Mucosa of rectum (tissue), 2 donors: ENCODE data around the gene PLG.

ENCODE experiments used
- H3K27ac ChIP-seq, 2 donors: one replicate each; pipeline ENCODE4 v1.7.0; 2013; ENCODE audit warnings: inconsistent platforms in 2 of 2, low read depth in 2 of 2, low read length in 2 of 2
- H3K27me3 ChIP-seq, 2 donors: one replicate each; pipeline ENCODE4 v1.7.0; 2013; ENCODE audit warnings: low read length in 2 of 2; ENCODE audit not compliant: control insufficient read depth in 2 of 2, insufficient read depth in 2 of 2
- H3K36me3 ChIP-seq, 2 donors: one replicate each; pipeline ENCODE4 v1.7.0; 2013; ENCODE audit warnings: low read length in 2 of 2; ENCODE audit not compliant: control insufficient read depth in 2 of 2, insufficient read depth in 2 of 2
- H3K4me1 ChIP-seq, 2 donors: one replicate each; pipeline ENCODE4 v1.7.0; 2013; ENCODE audit warnings: low read length in 2 of 2, mild to moderate bottlenecking in 1 of 2; ENCODE audit not compliant: control insufficient read depth in 2 of 2, insufficient read depth in 2 of 2
- H3K4me3 ChIP-seq, 2 donors: one replicate each; pipeline ENCODE4 v1.7.0; 2013; ENCODE audit warnings: low read length in 2 of 2
- H3K9ac ChIP-seq, 2 donors: one replicate each; pipeline ENCODE4 v1.7.0; 2013; ENCODE audit warnings: low read length in 2 of 2, low read depth in 1 of 2, mild to moderate bottlenecking in 1 of 2
- H3K9me3 ChIP-seq, 2 donors: one replicate each; pipeline ENCODE4 v1.7.0; 2013; ENCODE audit warnings: low read length in 2 of 2; ENCODE audit not compliant: control insufficient read depth in 2 of 2
- donor health status: healthy.
- donor health status: Normal muscosa, but diverticular disease.

PLG gene

DNA sequence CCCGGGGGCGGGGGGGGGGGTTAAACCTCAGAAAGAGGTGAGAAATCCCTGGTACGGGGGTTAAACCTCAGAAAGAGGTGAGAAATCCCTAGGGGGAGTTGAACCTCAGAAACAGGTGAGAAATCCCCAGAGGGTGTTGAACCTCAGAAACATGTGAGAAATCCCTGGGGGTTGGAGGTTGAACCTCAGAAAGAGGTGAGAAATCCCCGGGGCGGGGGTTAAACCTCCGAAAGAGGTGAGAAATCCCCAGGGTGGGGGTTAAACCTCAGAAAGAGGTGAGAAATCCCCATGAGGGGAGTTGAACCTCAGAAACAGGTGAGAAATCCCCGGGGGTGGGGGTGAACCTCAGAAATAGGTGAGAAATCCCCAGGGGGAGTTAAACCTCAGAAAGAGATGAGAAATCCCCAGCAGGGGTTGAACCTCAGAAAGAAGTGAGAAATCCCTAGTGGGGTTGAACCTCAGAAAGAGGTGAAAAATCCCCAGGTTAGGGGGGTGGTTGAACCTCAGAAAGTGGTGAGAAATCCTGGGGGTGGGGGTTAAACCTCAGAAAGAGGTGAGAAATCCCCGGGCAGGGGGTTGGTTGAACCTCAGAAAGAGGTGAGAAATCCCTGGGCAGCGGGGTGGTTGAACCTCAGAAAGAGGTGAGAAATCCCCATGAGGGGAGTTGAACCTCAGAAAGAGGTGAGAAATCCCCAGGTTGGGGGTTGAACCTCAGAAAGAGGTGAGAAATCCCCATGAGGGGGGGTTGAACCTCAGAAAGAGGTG lies 87.4 kb downstream of the PLG start:
- Histone ChIP-seq H3K27ac (no peak overlapping the region), H3K9ac (no peak overlapping the region)

DNA sequence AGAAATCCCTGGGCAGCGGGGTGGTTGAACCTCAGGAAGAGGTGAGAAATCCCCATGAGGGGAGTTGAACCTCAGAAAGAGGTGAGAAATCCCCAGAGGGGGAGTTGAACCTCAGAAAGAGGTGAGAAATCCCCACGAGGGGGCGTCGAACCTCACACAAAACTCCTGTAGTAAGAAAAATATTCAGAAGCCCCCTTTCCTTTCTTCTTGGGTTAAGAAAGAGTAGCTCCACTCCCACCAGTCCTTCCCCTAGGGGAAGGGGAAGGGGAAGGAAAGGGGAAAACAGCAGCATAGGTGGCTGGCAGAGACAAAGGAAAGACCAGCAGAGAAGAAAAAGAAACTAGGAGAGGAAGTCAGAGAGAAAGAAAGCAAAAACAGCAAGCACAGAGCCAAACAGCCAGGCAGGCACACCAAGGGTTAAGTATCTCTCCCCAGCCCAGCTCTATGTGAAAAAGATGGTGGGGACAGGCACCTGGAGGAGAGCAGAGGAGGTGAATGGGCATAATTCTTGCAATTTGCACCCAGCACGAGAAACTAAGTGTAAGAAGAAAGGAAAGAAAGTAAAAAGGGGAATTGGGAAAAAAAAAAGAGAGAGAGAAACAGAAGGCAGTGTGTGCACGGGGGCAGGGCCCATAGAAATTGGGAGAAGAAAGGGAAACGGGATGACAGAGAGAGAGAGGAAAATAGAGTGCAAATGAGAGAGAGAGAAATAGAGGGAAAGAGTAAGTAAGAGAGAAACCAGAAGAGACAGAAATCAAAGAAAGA lies 88.2 kb downstream of the PLG start:
- Histone ChIP-seq H3K9me3 (no peaks in the 10 kb centered on the region), H3K36me3 (no peaks in the 10 kb centered on the region), H3K4me3 (no peak overlapping the region), H3K27me3 (no peaks in the 10 kb centered on the region), H3K4me1 (no peaks in the 10 kb centered on the region), H3K9ac (no peak overlapping the region), H3K27ac (no peak overlapping the region)

More for the DNA sequence above, 87.4 kb downstream of the PLG start:
- H3K4me1 ChIP-seq, result no peaks in the 10 kb centered on the region
- no peaks in the 10 kb centered on the region for H3K36me3 ChIP-seq
- no peaks in the 10 kb centered on the region for H3K27me3 ChIP-seq
- H3K4me3 ChIP-seq, result no peak overlapping the region
- no peaks in the 10 kb centered on the region for H3K9me3 ChIP-seq

DNA sequence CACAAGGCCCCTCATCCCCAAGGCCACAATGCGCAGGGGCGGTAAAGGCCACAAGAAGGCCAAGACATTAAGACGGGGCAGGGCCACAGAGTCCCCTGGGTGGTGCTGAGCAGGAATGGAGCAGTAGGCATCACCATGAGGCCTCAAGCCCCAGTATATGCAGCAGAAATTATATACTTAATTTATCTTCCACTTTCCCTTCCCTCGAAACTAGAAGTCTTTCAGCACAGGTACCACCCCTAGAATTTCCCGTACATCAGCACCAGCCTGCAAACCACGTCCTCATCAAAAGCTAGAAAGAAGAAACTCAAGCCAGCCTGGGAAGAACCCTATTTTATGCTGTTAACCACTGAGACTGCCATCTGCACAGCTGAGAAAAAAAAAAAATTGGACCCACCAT lies 89.4 kb downstream of the PLG start:
- no peak overlapping the region for H3K27ac ChIP-seq
- no peaks in the 10 kb centered on the region for H3K27me3 ChIP-seq
- H3K4me1 ChIP-seq, result no peaks in the 10 kb centered on the region
- no peak overlapping the region for H3K9ac ChIP-seq
- no peak overlapping the region for H3K4me3 ChIP-seq
- no peaks in the 10 kb centered on the region for H3K36me3 ChIP-seq
- no peaks in the 10 kb centered on the region for H3K9me3 ChIP-seq

DNA sequence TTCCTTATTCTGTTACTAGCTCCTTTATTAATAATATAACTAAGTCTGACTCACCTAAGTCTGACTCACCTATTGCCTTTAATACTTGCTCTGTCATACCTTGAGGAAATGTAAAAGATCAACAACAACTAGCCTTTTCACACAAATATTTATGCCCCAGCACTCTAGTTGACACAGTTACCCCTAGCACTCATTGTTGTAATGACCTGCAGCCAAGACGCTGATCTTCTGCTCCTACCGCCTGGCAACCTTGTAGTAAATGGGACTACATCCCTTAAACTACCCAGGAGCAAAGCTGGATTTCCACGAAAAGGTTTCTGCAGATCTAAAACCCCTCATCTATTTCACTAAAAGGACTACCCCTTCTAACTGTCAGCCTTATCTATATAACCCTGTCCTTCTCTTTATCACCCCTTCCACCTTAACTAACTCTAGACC lies 90.0 kb downstream of the PLG start:
- H3K4me1 ChIP-seq, result no peaks in the 10 kb centered on the region
- H3K9me3 ChIP-seq, result no peaks in the 10 kb centered on the region
- no peak overlapping the region for H3K27ac ChIP-seq
- H3K4me3 ChIP-seq, result no peak overlapping the region
- H3K36me3 ChIP-seq, result no peaks in the 10 kb centered on the region
- no peak overlapping the region for H3K9ac ChIP-seq
- H3K27me3 ChIP-seq, result no peaks in the 10 kb centered on the region

DNA sequence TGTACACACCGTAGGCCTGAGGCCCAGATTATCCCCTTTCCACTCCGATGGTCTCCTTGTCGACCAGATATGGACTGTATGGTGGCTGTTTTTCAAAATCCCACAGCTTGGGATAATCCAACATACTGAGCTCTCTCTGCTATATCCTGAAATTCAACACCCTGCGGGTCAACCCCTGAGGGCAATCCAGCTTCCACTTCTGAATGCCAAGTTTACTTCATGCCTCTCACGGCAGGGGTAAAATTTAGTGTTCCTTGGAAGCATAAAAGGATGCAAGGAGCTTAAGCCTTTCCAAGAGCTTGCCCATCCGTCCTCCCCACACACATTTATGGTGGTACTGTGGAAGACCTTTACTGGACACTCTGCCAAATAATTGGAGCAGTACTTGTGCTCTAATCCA lies 90.7 kb downstream of the PLG start:
- H3K36me3 ChIP-seq, result no peaks in the 10 kb centered on the region
- H3K9ac ChIP-seq, result no peak overlapping the region
- H3K4me3 ChIP-seq, result no peak overlapping the region
- H3K27ac ChIP-seq, result no peak overlapping the region
- no peaks in the 10 kb centered on the region for H3K4me1 ChIP-seq
- H3K9me3 ChIP-seq, result no peaks in the 10 kb centered on the region
- H3K27me3 ChIP-seq, result no peaks in the 10 kb centered on the region

DNA sequence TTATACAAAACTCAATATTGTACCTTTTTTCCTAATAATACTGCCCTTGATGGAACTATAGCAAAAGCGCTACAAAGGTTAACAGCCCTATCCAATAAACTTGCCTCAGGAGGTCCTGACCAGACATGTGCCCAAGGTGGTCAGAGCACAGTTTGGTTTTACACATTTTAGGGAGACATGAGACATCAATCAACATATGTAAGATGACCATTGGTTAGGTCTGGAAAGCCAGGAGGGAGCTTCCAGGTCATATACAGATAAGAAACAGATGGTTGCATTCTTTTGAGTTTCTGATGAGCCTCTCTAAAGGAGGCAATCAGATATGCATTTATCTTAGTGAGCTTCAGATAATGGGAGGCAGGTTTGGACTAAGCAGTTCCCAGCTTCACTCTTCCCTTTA lies 91.6 kb downstream of the PLG start:
- H3K27me3 ChIP-seq, result no peaks in the 10 kb centered on the region
- no peak overlapping the region for H3K27ac ChIP-seq
- H3K9ac ChIP-seq, result no peak overlapping the region
- no peaks in the 10 kb centered on the region for H3K4me1 ChIP-seq
- no peak overlapping the region for H3K4me3 ChIP-seq
- no peaks in the 10 kb centered on the region for H3K36me3 ChIP-seq
- no peaks in the 10 kb centered on the region for H3K9me3 ChIP-seq

DNA sequence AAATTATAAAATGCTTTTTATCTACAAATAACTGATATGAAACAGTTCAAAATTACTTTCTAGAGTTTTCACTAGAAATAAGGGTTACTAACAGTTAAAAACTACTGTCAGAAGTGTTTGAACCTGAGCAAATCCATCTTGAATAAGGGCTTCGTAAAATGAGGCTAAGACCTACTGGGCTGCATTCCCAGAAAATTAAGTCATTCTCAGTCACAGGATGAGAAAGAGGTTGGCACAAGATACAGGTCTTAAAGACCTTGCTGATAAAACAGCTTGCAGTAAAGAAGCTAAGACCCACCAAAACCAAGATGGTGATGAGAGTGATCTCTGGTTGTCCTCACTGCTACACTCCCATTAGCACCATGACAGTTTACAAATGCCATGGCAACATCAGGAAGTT lies 93.7 kb downstream of the PLG start:
- no peaks in the 10 kb centered on the region for H3K27me3 ChIP-seq
- H3K4me1 ChIP-seq, result no peaks in the 10 kb centered on the region
- H3K4me3 ChIP-seq, result no peak overlapping the region
- H3K27ac ChIP-seq, result no peak overlapping the region
- H3K9me3 ChIP-seq, result no peaks in the 10 kb centered on the region
- no peak overlapping the region for H3K9ac ChIP-seq
- no peaks in the 10 kb centered on the region for H3K36me3 ChIP-seq

DNA sequence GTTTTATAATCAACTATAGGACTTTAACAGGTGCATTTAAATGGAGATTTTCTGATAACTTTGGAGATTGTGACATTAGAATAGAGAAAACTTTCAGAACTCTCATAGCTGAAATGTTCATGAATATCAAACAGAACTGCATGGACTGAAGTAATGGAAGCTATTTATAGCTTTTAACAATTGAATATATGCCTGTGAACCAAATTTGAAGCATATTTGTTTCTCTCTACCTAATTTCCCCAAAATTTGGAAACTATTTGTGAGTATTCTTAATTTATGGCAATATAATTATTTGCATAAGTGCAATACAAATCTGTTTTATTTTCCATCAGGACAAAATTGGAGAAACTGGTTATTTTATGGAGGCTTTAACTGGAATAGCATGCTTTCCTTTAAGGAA lies 96.6 kb downstream of the PLG start:
- Histone ChIP-seq H3K4me1 (no peaks in the 10 kb centered on the region), H3K27ac (no peak overlapping the region), H3K27me3 (no peaks in the 10 kb centered on the region), H3K36me3 (no peaks in the 10 kb centered on the region), H3K9ac (no peak overlapping the region), H3K9me3 (no peaks in the 10 kb centered on the region), H3K4me3 (no peak overlapping the region)

DNA sequence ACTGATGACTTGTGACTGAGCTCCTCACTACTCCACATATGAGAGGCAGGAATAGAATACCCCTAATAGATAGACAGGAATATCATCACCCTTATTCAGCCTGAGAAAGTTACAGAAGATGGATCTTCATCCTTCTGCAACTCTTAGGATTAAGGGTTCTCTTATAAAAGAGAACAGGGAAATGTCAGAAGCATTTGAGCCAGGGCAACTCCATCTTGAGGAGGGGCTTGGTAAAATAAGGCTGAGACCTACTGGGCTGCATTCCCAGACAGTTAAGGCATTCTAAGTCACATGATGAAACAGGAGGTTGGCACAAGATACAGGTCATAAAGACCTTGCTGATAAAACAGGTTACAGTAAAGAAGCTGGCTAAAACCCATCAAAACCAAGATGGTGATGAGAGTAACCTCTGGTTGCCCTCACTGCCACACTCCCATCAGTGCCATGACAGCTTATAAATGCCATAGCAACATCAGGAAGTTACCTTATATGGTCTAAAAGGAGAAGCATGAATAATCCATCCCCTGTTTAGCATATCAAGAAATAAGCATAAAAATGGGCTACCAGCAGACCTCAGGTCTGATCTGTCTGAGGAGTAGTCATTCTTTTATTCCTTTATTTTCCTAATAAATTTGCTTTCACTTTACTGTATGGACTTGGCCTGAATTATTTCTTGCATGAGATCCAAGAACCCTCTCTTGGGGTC lies 97.9 kb downstream of the PLG start:
- no peak overlapping the region for H3K9ac ChIP-seq
- no peaks in the 10 kb centered on the region for H3K36me3 ChIP-seq
- no peaks in the 10 kb centered on the region for H3K27me3 ChIP-seq
- no peaks in the 10 kb centered on the region for H3K4me1 ChIP-seq
- H3K27ac ChIP-seq, result no peak overlapping the region
- H3K4me3 ChIP-seq, result no peak overlapping the region
- no peaks in the 10 kb centered on the region for H3K9me3 ChIP-seq

DNA sequence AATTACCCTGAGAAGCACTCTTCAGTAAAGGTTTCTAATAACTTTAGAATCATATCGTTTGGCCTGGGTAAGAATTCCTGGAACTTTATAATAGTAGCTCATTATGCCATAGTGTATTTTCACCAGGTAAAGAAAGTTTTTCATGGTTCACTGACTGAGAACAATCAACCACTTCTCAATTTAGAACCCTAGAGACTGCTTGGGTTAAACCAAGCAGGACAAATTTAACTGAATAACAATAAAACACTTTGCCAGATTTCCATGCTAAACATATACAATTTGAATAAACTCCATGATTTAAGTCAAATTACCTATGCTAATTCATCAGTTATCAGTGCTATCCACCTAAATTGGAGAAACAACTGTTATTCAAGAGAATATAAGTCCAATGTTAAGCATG lies 99.4 kb downstream of the PLG start:
- no peak overlapping the region for H3K27ac ChIP-seq
- H3K4me1 ChIP-seq, result no peaks in the 10 kb centered on the region
- H3K27me3 ChIP-seq, result no peaks in the 10 kb centered on the region
- H3K4me3 ChIP-seq, result no peak overlapping the region
- no peaks in the 10 kb centered on the region for H3K36me3 ChIP-seq
- no peak overlapping the region for H3K9ac ChIP-seq
- H3K9me3 ChIP-seq, result no peaks in the 10 kb centered on the region
